GM23338 (cell line): Measurements from ENCODE around the gene RIMS4. TPM values are rescaled to one million over a fixed set of nuclear protein-coding genes. Genes with fewer than 3 reads are reported as not detected.

Source experiments
- ATAC-seq: fragments of 200-7000 bp; cut with Tn5 transposase; 3 replicates; pipeline ENCODE4 v1.9.1; 2020
- DNase-seq: peaks from one replicate; pipeline ENCODE4 v3.0.0-alpha.2; 2015; ENCODE audit warnings: low spot score
- H2AFZ ChIP-seq: fragments of 200-600 bp; sonication (generic); 2 replicates; pipeline ENCODE4 v1.8.0; 2016; ENCODE audit warnings: antibody characterized with exemption, mild to moderate bottlenecking, moderate library complexity
- H3F3A ChIP-seq: fragments of 200-600 bp; sonication (generic); replicated peaks from 2 replicates; pipeline ENCODE4 v1.8.0; 2017; ENCODE audit warnings: antibody characterized with exemption, mixed run types, low read depth
- H3K27ac ChIP-seq: fragments of 200-600 bp; sonication (generic); 2 replicates; pipeline ENCODE4 v1.6.1; 2016; ENCODE audit warnings: low read depth
- H3K27me3 ChIP-seq: fragments of 200-600 bp; sonication (generic); 2 replicates; pipeline ENCODE4 v1.8.0; 2016; ENCODE audit warnings: mild to moderate bottlenecking, mixed run types, moderate library complexity; ENCODE audit not compliant: insufficient read depth
- H3K36me3 ChIP-seq: fragments of 200-600 bp; sonication (generic); 2 replicates; pipeline ENCODE4 v1.8.0; 2016; ENCODE audit warnings: mild to moderate bottlenecking; ENCODE audit not compliant: insufficient read depth
- H3K4me1 ChIP-seq: fragments of 200-600 bp; sonication (generic); 2 replicates; pipeline ENCODE4 v1.8.0; 2016; ENCODE audit warnings: mild to moderate bottlenecking, moderate library complexity; ENCODE audit not compliant: insufficient read depth
- H3K4me2 ChIP-seq: fragments of 200-600 bp; sonication (generic); 2 replicates; pipeline ENCODE4 v1.7.1; 2017; ENCODE audit warnings: mixed run types
- H3K4me3 ChIP-seq: fragments of 200-600 bp; sonication (generic); 2 replicates; pipeline ENCODE4 v1.6.1; 2016; ENCODE audit warnings: mixed run types
- H3K79me2 ChIP-seq: fragments of 200-600 bp; sonication (generic); replicated peaks from 2 replicates; pipeline ENCODE4 v1.8.0; 2017; ENCODE audit warnings: mild to moderate bottlenecking; ENCODE audit not compliant: insufficient read depth
- H3K9me2 ChIP-seq: fragments of 200-600 bp; sonication (generic); 2 replicates; pipeline ENCODE4 v1.8.0; 2017; ENCODE audit not compliant: insufficient read depth
- H4K20me1 ChIP-seq: fragments of 200-600 bp; sonication (generic); replicated peaks from 2 replicates; pipeline ENCODE4 v1.8.0; 2017; ENCODE audit warnings: mild to moderate bottlenecking; ENCODE audit not compliant: insufficient read depth
- H3K27ac Mint-ChIP-seq: 2 replicates; pipeline ENCODE4 v1.8.0; 2020; ENCODE audit warnings: inconsistent platforms, mild to moderate bottlenecking, moderate library complexity, mixed read lengths
- H3K27me3 Mint-ChIP-seq: 3 replicates; pipeline ENCODE4 v1.8.0; 2022; ENCODE audit warnings: low read depth, mild to moderate bottlenecking, moderate library complexity, mixed read lengths, inconsistent platforms; ENCODE audit not compliant: insufficient read depth, poor library complexity
- H3K36me3 Mint-ChIP-seq: 3 replicates; pipeline ENCODE4 v1.8.0; 2021; ENCODE audit warnings: low read depth, mild to moderate bottlenecking, inconsistent platforms, moderate library complexity, mixed read lengths
- H3K4me1 Mint-ChIP-seq: 3 replicates; pipeline ENCODE4 v1.8.0; 2020; ENCODE audit warnings: mild to moderate bottlenecking, inconsistent platforms, mixed read lengths
- H3K4me3 Mint-ChIP-seq: 3 replicates; pipeline ENCODE4 v1.8.0; 2021; ENCODE audit warnings: moderate library complexity, mild to moderate bottlenecking, inconsistent platforms, mixed read lengths
- H3K9me3 Mint-ChIP-seq: 3 replicates; pipeline ENCODE4 v1.8.0; 2020; ENCODE audit warnings: moderate library complexity, mild to moderate bottlenecking, inconsistent platforms, mixed read lengths
- CREB1 ChIP-seq: fragments of 250-450 bp; sonication (Bioruptor Pico); IDR thresholded peaks from 2 replicates; pipeline ENCODE4 v1.5.0; 2020; ENCODE audit warnings: low read depth, mild to moderate bottlenecking, moderate library complexity
- CTCF ChIP-seq, 2 experiments: fragments of 200-600 bp in 1 of 2; sonication (generic) in 1 of 2; conservative IDR thresholded peaks; 2 replicates each; pipeline versions ENCODE4 v1.5.1 to v1.6.1; 2016 to 2017; ENCODE audit warnings: antibody characterized with exemption in 2 of 2, low read depth in 2 of 2, mild to moderate bottlenecking in 2 of 2, moderate library complexity in 1 of 2
- ETS1 ChIP-seq: IDR thresholded peaks from 2 replicates; pipeline ENCODE4 v1.6.1; 2016; ENCODE audit warnings: antibody characterized with exemption
- EZH2 ChIP-seq: fragments of 200-600 bp; sonication (generic); IDR thresholded peaks from one replicate; pipeline ENCODE4 v1.8.0; 2017; ENCODE audit warnings: antibody characterized with exemption, mild to moderate bottlenecking, low read depth; ENCODE audit not compliant: unreplicated experiment
- EZH2phosphoT487 ChIP-seq: fragments of 200-600 bp; sonication (generic); IDR thresholded peaks from one replicate; pipeline ENCODE4 v1.8.1; 2018; ENCODE audit warnings: antibody characterized with exemption; ENCODE audit not compliant: unreplicated experiment
- JUNB ChIP-seq: IDR thresholded peaks from one replicate; pipeline ENCODE4 v1.6.1; 2016; ENCODE audit warnings: antibody characterized with exemption; ENCODE audit not compliant: unreplicated experiment
- NANOG ChIP-seq: IDR thresholded peaks from 2 replicates; pipeline ENCODE4 v1.6.1; 2016; ENCODE audit warnings: antibody characterized with exemption, borderline replicate concordance
- POLR2AphosphoS5 ChIP-seq: IDR thresholded peaks from 2 replicates; pipeline ENCODE4 v1.6.1; 2016; ENCODE audit warnings: antibody characterized with exemption, low read depth
- REST ChIP-seq: IDR thresholded peaks from one replicate; pipeline ENCODE4 v1.6.1; 2018; ENCODE audit warnings: antibody characterized with exemption; ENCODE audit not compliant: unreplicated experiment
- STAT1 ChIP-seq: IDR thresholded peaks from one replicate; pipeline ENCODE4 v1.6.1; 2016; ENCODE audit warnings: antibody characterized with exemption; ENCODE audit not compliant: unreplicated experiment
- ZNF114 ChIP-seq: fragments of 250-450 bp; sonication (Bioruptor Pico); IDR thresholded peaks from 2 replicates; pipeline ENCODE4 v1.5.0; 2020; ENCODE audit warnings: mild to moderate bottlenecking, moderate library complexity
- ZNF331 ChIP-seq: fragments of 250-450 bp; sonication (Bioruptor Pico); IDR thresholded peaks from 2 replicates; pipeline ENCODE4 v1.5.0; 2020; ENCODE audit warnings: low read depth, mild to moderate bottlenecking, moderate library complexity
- ZNF462 ChIP-seq: fragments of 250-450 bp; sonication (Bioruptor Pico); IDR thresholded peaks from 2 replicates; pipeline ENCODE4 v1.5.0; 2020; ENCODE audit warnings: mild to moderate bottlenecking, moderate library complexity
- polyA plus RNA-seq: library from polyadenylated mRNA; unstranded; fragments of >200 nt; fragmentation: Nextera tagmentation; extraction: Ambion mirVana; gene quantifications from 2 replicates; pipeline ENCODE4 v1.2.1, GENCODE V29; 2016
- total RNA-seq: library from RNA; depleted of rRNA; stranded (reverse); fragments of >200 nt; shearing (Covaris generic); gene quantifications from 2 replicates; pipeline ENCODE4 v1.2.3, GENCODE V29; 2014

Gene RIMS4
- total and polyA plus RNA-seq, 2 experiments from 2014 or later: 3.5 to 39.7 TPM

- peak overlapping the region; percentile 12; the same call in 1 of the 2 replicates for H3K27ac ChIP-seq
- H3F3A ChIP-seq: no peaks in the 10 kb centered on the region
- TF ChIP-seq REST: no peak
- no peak for TF ChIP-seq STAT1
- TF ChIP-seq POLR2AphosphoS5: no peak
- TF ChIP-seq EZH2phosphoT487: no peak
- TF ChIP-seq ETS1: no peak
- no peak for TF ChIP-seq ZNF462
- no peak for TF ChIP-seq EZH2
- no peak for TF ChIP-seq ZNF114
- TF ChIP-seq ZNF331 (CRISPR knock-in tag): no peak
- no peak for TF ChIP-seq JUNB
- TF ChIP-seq CTCF (conservative IDR thresholded peaks at IDR 0.05; ENCODE audit: low read depth in 2 of 2): no peak
- TF ChIP-seq CREB1 (CRISPR knock-in tag): no peak
- no peak for TF ChIP-seq NANOG
- no peak for ATAC-seq
- peaks cover 14% of the 10 kb centered on the region for H3K4me1 ChIP-seq
- peak overlapping the region; percentile 20; the same call in 1 of the 2 replicates for H3K4me3 ChIP-seq
- Mint-ChIP-seq H3K4me3 (no peak overlapping the region), H3K36me3 (peaks cover 3% of the 10 kb centered on the region; the same call in 2 of the 3 replicates), H3K27ac (no peak overlapping the region), H3K27me3 (no peaks in the 10 kb centered on the region), H3K4me1 (peaks cover 3% of the 10 kb centered on the region; the same call in 1 of the 3 replicates), H3K9me3 (peaks cover 6% of the 10 kb centered on the region)
- H3K36me3 ChIP-seq: no peaks in the 10 kb centered on the region
- H3K9me2 ChIP-seq: no peaks in the 10 kb centered on the region
- peak overlapping the region; percentile 94 for H2AFZ ChIP-seq
- no peak for DNase-seq
- no peaks in the 10 kb centered on the region for H4K20me1 ChIP-seq
- peak overlapping the region; percentile 41; the same call in 1 of the 2 replicates for H3K4me2 ChIP-seq
- no peaks in the 10 kb centered on the region for H3K79me2 ChIP-seq
- no peaks in the 10 kb centered on the region for H3K27me3 ChIP-seq
Measured at GRCh38 chr20:44835661-44836221, 25.4 kb upstream of the RIMS4 start.
